ENCODE results near the gene PAPOLB. TPM values are rescaled to one million over a fixed set of nuclear protein-coding genes. Genes with fewer than 3 reads are reported as not detected.
"Not testable (repeated sequence)": the region's sequence is repeated elsewhere in the genome, so short reads cannot be mapped to it uniquely, and the experiment has no call there.

PAPOLB gene
- total RNA-seq: 0.22 TPM
- long read RNA-seq: 0 reads

GRCh38 chr7:4861673-4862072, at the start of gene PAPOLB:
PAPOLB (minus strand) TSS chr7:4862030; CDS start chr7:4861810, 220 bp downstream.
- DNase-seq (ENCODE audit: low spot score): peak; percentile 81

GRCh38 chr7:4911111-4911828, 49.4 kb upstream of the PAPOLB start:
- DNase-seq (ENCODE audit: low spot score): no peak

- no peak for DNase-seq (ENCODE audit: low spot score)
Measured at GRCh38 chr7:4906682-4907081, 44.9 kb upstream of the PAPOLB start.

- DNase-seq (ENCODE audit: low spot score): no peak
Measured at GRCh38 chr7:4905171-4905570, 43.3 kb upstream of the PAPOLB start.

GRCh38 chr7:4904346-4904745, 42.5 kb upstream of the PAPOLB start:
- DNase-seq (ENCODE audit: low spot score): no peak

- no peak for DNase-seq (ENCODE audit: low spot score)
Measured at GRCh38 chr7:4895766-4896165, 33.9 kb upstream of the PAPOLB start.

GRCh38 chr7:4894482-4894881, 32.7 kb upstream of the PAPOLB start:
- no peak for DNase-seq (ENCODE audit: low spot score)

GRCh38 chr7:4893929-4894475, 32.2 kb upstream of the PAPOLB start:
- DNase-seq (ENCODE audit: low spot score): no peak

- DNase-seq (ENCODE audit: low spot score): not testable (repeated sequence)
Measured at GRCh38 chr7:4893188-4893587, 31.4 kb upstream of the PAPOLB start.

- DNase-seq (ENCODE audit: low spot score): not testable (repeated sequence)
Measured at GRCh38 chr7:4891522-4891921, 29.7 kb upstream of the PAPOLB start.

GRCh38 chr7:4889682-4890081, 27.9 kb upstream of the PAPOLB start:
- DNase-seq (ENCODE audit: low spot score): no peak

- no peak for DNase-seq (ENCODE audit: low spot score)
Measured at GRCh38 chr7:4888161-4888560, 26.3 kb upstream of the PAPOLB start.

GRCh38 chr7:4886671-4887070, 24.8 kb upstream of the PAPOLB start:
- DNase-seq (ENCODE audit: low spot score): no peak

GRCh38 chr7:4885317-4885807, 23.5 kb upstream of the PAPOLB start:
- DNase-seq (ENCODE audit: low spot score): no peak

- no peak for DNase-seq (ENCODE audit: low spot score)
Measured at GRCh38 chr7:4884164-4884563, 22.3 kb upstream of the PAPOLB start.

- DNase-seq (ENCODE audit: low spot score): peak; percentile 94
Measured at GRCh38 chr7:4883372-4884144, 21.7 kb upstream of the PAPOLB start, which contains the start of gene RADIL. RADIL (minus strand) TSS chr7:4883716; CDS start chr7:4878139, 5,577 bp downstream.

GRCh38 chr7:4883033-4883371, 21.2 kb upstream of the PAPOLB start:
- DNase-seq (ENCODE audit: low spot score): no peak

- DNase-seq (ENCODE audit: low spot score): peak; percentile 89
Measured at GRCh38 chr7:4882169-4883032, 20.6 kb upstream of the PAPOLB start.

- peak; percentile 85 for DNase-seq (ENCODE audit: low spot score)
Measured at GRCh38 chr7:4880218-4880617, 18.4 kb upstream of the PAPOLB start.

GRCh38 chr7:4879396-4880081, 17.7 kb upstream of the PAPOLB start:
- peak; percentile 81 for DNase-seq (ENCODE audit: low spot score)

All from mesenteric fat pad (tissue), 1 donor.